Measurements from ENCODE around the gene PNMA6E.

PNMA6E gene

DNA sequence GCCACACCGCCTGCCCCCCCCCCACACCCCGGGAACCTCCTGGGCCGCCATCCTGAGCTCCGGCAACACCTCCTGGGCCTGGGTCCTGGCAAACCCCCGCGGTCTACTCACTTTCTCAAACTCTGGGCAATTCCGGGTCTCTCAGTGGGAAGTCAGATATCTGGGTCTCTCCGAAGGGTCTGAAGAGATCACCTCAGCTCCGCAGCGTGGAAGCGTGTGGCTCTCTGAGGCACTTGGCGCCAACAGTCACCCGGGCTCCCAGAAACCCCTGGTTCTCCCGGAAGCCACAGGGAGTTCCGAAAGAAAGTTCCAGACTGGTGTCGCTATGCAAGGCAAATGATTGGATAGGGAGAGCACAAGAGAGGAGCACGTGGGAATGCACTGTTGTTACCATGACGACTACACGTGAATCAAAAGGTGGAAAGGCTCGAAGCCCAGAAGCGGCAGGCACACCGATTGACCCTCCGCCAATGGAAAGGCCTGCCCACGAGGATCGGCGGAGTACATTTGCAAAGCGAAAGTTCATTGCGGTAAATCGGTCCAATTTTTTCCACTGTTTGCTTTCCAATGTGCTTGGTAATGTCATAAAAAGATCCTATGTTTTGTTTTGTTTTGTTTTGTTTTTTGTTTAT is at the start of gene PNMA6E:
Gene PNMA6E, minus strand, starts transcription at position 218 of the 632 bp plus-strand sequence. CDS start 2,501 bp downstream, outside the sequence.
- in situ Hi-C loops (cut with MboI; ENCODE audit: low sequenced_read_pairs): no loop called here

DNA sequence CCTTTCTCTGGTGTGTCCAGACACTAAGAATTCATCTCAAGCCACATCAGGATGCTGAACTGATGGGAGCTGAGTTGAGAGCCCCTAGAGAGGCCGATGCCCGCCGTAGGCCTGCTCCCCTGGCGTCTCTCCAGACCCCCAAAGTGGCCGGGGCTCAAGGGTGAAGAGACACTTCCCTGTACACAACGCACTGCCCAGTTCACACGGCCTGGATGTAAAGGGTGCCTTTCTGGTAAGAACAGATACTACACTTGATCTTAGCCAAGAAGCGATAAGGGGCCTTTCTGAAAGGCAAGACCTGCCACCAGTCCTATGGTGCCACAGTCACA is 49.8 kb upstream of the PNMA6E start:
- in situ Hi-C loops (cut with MboI; ENCODE audit: low sequenced_read_pairs): no loop called here

DNA sequence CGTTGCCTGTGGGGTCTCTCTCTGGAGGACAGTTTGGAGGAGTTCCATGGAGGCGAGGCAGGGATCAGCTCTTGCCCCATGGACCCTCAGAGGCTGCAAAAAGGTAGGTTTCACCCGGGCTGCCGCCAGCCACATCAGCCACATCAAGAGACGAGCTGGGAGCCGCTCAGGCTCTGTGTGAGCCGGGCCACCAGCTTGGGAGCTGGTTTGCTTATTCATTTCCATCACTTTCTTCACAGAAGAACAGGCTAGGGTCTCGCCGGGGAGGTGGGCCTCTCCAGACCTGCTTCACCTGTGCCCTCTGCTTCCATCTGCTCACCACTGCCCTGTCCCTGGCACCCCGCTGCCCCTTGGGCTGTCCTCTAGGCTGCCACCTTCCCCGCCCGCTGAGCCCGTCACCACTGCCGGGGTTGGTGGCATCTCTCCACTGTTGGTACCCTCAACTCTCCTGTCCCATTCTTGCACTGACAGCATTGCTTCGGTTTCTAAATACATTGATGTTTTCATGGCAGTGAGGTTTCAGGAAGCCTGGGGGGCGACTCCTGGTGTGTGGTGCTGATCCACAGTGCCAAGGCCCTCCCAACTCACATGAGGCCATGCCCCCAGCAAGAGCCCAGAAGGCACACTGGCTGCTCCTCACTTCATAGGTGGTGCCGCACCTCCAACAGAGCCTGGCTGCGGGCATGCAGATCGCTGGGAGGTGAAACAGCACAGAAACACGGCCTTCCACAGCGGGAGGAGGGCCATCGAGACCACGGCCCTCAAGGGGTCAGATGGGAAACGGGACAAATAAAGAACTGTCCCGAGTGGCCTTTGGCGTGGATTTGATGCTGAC is 49.2 kb upstream of the PNMA6E start:
- in situ Hi-C loops (cut with MboI; ENCODE audit: low sequenced_read_pairs): no loop called here

DNA sequence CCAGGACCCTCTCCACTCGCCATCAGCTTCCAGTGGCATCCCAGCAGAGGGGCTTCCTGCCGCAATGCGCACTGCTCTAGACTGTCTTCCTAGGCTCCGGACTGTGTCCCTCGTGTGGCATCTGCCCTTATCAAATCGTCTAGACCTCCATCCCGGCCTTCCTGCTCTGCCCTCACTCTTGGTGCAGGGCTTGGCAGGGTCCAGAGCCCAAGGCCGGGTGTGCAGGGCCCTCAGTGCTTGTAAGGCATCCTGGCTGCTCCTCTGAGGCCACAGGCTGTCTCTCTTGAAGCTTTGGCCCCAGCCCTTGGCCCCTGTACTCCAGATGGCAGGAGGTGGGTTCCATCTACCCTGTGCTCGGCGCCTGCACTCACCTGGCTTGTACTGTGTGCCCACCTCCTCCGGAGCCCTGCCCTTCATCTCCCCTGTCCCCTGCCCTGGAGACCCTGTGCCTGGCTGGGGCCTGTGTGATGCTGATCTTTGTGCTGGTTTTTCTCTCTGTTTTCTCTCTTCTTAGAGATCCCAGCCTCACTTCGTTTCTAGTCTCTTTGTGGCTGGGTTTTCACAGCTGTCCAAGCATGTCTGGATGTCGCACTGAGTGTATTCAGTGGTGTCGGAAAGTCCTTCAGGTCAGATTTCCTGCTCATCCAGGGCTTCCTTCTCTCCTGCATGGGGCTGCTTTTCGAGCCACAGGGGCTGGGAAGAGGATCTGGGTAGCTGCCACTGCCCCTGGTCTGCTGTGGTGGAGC is 48.4 kb upstream of the PNMA6E start:
- in situ Hi-C loops (cut with MboI; ENCODE audit: low sequenced_read_pairs): no loop called here

DNA sequence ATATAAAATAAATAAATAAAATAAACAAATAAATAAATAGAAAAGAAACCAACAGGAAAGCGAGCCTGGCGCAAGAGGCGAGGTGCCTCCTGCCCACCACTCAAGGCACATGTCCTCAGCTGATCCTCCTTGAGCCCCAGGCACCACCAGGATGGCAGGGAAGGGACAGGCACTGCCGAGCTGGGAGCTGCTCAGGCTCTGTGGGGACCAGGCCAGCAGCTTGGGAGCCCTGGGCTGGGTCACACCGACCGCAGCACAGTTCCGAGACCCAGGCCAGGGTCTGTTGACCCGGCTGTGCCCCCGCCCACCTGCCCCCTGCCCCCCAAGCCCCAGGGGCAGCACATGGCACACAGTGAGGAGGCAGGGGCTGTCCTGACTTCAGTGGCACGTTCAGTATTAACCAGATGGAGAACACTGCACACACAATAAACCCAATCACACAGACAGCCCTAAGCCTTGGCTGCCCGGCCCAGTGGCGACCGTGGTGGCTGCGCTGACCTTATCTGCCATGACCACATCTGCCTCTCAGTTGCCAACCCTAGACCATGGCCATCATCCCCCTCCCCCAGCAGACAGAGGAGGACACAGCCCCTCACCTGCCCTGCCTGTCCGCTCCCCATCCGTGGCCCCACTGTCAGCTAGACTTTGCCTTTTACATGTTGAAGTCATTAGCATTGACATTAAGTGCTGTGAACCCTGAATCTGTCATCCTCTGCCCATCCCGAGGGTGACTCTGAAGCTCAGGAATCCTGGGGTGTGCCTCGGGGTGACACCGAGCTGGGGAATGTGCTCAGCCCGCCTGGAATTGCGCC is 47.6 kb upstream of the PNMA6E start:
- in situ Hi-C loops (cut with MboI; ENCODE audit: low sequenced_read_pairs): no loop called here

DNA sequence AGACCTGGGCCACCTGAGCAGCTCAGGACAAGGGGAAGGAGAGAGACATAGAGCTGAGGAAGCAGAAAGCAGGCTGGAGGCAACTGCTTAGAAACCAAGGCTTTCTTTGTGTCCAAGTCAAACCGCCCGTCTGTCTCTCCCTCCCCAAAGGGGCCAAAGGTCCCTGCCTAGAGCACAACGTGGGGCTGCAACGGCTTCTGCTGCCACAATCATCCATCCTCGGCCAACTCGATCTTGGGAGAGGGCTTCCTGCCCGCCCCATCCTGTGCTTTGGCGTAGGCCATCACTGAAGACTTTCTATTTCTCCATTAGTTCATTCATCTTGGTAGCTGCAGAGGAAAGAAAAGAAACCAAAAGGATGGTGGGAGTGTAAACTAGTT is 46.4 kb upstream of the PNMA6E start:
- in situ Hi-C loops (cut with MboI; ENCODE audit: low sequenced_read_pairs): no loop called here

DNA sequence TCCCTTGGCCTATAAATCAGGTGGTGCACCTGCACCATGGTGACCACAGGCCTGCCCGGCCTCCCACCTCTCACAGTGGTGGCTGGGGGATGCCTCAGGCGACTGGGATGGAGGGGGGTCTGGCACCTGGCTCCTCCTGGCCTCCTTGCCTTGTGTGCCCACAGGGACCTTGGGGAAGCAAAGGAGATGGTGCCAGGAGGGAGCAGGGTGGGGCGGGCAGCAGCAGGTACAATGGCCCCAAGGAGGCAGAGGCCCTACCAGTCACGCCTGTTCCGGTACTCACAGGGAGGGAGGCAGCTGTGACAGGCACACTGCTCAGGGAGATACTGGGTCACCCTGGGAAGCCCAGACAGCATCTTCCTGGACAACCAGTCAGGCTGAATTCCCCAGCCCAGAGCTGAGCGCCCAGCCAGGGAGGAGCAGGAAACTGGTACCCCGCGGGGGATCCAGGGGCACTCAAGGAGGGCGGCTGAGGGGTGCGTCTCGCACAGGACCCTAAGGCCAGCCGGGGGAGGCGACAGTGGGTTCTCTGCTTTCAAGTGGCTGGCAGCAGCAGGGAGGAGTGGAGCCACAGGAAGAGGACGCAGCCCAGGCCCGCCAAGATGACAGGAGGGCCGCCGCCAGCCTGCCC is 45.9 kb upstream of the PNMA6E start:
- in situ Hi-C loops (cut with MboI; ENCODE audit: low sequenced_read_pairs): no loop called here

DNA sequence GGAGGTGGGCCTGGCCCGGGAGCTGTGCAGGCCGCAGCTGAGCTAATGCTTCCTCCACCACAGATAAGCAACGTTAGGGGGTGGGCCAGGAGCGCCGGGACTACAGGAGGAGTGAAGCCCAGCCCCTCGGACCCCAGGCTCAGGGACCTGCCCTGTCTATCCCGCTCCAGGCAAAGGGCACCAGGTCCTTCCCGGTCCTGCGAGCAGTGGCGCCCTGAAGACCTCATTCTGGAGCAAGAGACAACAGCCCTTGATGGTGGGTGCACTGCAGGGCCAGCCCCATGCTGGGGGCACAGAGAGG is 45.4 kb upstream of the PNMA6E start:
- in situ Hi-C loops (cut with MboI; ENCODE audit: low sequenced_read_pairs): no loop called here

DNA sequence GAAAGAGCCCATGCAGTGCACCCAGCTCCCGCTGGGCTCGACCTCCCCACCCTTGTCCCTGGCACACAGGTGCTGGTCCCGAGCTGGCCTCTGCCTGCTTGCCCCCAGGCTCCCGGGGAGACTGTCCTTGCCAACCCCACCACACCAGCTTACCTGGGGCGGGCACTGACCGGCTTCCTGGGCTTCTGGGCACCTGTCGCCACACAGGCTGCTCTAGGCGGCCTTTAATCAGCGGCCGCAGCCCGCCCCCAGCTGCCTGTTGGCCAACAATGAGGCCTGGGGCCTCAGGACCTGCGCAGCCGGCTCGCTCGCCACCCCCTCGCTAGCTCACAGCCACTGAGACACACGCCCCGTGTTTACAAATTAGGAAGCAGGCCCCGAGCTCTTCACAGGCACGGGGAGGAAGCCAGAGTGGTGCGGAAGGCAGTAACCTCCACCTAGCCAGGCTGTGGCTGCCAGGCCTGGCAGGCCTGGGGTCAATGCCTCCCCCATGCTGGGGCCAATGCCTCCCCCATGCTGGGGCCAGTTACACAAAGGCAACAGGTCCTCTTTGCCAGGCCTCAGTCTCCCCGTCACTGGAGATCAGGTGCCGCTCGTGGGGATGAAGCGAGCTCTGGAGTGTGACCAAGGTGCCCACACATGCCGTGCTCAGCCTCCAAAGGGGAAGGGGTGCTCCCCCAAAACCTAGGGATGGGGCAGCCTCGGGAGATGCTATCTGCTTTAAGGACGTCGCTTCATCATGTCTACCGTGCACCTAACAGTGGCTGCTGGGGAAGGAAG is 44.9 kb upstream of the PNMA6E start, which contains the start of gene TREX2:
Gene TREX2, minus strand, starts transcription at position 201 of the 780 bp plus-strand sequence. CDS start 626 bp downstream, outside the sequence.
- in situ Hi-C loops (cut with MboI; ENCODE audit: low sequenced_read_pairs): no loop called here

DNA sequence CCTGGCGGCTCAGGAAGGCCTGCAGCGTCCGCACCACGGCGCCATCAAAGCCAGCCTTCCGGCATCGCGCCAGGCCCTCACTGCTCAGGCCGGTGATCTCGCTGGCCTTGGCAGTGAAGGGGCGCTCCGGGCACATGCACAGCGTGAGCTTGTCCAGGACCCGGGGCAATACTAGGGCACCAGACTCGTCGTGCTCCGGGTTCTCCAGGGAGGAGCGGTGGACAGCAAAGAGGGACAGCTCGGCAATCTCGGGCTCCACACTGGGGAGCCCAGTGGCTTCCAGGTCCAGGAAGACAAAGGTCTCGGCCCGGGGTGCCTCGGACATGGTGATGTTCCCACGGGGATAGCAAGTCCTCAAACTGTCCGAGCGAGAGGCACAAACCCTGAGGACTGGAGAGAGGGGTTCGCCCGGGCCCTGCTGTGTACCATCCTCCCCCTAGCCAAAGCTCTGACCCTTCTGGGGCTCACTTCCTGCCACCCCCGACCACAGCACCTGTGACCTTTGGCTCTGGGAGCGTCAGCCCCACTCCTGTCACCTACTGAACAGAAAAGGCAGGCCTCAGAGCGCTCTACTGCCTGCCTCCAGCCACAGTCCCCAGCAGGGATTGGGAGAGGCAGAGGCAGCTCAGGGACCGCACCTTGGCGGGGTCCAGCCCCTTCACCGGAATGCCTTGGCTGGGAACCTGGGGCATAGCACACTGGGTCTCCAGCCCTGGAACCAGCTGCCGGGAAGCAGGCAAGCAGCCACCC is 44.1 kb upstream of the PNMA6E start:
- in situ Hi-C loops (cut with MboI; ENCODE audit: low sequenced_read_pairs): no loop called here

DNA sequence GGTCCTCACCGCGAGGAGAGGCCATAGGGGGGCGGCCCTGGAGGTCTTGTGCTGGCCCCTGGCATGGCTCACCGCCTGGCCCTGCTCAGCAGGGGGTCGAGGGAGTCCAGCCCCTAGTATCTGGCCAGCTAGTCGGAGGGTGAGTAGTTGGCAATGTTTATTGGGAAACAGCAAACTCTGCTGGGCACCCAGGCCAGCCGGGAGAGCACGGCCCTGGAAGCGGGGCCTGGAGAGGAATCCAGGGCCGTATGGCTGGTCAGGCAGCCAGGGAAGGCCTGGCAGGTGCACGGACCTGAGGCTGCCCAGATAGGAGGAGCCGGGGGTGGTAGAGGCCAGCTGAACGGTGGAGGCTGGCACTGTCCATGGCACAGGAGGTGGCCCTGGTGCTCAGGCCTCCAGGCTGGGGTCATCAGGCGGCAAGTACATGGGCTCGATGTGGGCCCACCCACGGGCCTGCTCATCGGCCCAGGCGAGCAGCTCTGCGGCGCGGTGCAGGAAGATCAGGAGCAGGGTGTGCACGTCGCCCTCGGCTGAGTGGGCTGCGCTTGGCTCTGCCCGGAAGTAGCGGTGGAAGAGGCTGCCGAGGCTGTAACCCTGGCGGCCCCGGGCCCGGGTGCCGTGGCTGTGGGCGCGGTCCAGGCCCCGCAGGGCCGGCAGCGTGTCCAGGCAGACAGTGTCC is 43.3 kb upstream of the PNMA6E start:
- in situ Hi-C loops (cut with MboI; ENCODE audit: low sequenced_read_pairs): no loop called here

DNA sequence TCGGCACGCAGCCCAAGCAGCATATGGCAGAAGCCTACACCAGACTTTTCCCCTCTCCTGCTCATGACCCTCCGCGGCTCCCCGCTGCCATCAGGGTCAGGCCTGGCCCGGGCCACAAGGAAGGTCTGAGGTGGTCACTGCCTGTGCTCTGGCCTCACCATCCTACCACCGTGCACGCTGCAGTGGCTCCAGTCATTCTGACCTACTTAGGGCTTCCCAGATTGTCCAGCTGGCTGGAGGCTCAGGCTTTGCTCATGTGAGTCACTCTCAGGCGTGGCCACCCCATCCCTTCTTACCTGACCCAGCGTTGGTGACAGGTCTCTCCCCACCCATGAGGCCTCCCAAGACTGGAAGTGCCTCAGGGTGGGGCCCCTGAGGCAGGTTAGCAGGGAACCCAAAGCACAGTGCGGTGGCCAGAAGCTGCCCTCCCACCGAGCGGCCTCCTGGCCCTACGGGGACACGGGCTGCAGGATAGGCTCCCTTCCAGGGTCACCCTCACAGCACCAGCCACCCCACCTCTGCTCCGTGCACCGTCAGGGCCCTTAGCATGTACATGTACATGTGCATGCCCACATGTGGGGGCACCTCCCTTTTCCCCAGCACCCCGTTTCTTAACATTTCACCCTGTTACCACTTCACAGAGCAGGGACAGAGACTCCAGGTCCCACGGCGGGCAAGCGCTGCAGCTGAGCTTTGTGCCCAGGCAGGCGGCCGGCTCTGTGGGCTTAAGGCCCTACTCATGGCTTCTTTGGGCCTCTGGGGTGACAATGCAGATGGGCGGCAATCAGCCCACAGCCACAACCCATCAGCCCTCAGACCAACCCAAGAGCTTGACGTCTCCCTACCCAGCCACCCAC is 42.6 kb upstream of the PNMA6E start:
- in situ Hi-C loops (cut with MboI; ENCODE audit: low sequenced_read_pairs): no loop called here

DNA sequence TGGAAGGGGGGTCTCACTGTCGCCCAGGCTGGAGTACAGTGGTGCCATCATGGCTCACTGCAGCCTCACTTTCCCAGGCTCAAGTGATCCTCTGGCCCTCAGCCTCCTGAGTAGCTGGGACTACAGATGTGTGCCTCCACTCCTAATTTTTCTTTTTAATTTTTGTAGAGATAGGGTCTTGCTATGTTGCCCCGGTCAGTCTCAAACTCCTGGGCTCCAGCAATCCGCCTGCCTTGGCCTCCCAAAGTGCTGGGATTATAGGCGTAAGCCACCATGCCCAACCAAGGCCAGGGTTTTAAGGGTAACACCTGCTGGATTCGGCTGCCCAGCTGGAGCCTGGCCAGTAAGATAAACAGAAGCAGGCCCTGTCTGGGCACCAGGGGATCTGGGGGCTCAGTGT is 41.3 kb upstream of the PNMA6E start:
- in situ Hi-C loops (cut with MboI; ENCODE audit: low sequenced_read_pairs): no loop called here

DNA sequence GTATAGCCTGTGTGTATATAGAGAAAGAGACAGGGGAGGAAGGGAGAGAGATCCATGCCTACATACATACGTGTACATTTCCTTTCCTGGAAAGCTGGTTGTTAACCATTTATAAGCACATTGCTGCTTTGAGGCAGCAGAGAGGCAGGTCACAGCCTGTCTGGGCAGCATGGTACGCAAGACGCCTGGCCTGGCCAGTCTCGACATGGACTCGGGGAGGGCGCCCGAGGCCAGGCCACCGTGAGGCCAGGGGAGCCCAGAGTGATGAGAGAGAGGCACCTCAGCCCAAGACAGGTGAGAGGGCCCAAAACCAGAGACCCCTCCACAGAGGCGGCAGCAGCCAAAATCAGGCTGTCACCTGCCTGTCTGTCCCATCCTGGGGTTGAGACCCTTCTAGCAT is 40.8 kb upstream of the PNMA6E start:
- in situ Hi-C loops (cut with MboI; ENCODE audit: low sequenced_read_pairs): no loop called here

DNA sequence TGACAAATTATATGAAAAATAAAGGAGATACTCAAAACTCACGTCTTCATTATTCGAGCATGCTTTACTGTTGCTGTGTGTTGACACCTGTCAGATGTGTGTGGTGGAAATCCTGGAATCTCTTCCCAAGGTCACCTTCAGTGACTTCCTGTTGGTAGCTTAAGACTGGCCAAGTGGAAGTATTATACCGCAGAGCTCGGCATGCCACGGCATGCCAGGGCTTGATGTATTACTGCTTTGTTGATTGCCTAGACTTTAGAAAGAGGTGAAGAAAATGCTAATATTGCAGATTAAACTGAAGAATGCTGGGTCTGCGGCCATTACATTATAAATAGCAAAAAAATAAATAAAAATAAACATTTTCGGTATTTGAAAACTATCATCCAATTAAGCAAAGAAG is 40.1 kb upstream of the PNMA6E start:
- in situ Hi-C loops (cut with MboI; ENCODE audit: low sequenced_read_pairs): no loop called here

DNA sequence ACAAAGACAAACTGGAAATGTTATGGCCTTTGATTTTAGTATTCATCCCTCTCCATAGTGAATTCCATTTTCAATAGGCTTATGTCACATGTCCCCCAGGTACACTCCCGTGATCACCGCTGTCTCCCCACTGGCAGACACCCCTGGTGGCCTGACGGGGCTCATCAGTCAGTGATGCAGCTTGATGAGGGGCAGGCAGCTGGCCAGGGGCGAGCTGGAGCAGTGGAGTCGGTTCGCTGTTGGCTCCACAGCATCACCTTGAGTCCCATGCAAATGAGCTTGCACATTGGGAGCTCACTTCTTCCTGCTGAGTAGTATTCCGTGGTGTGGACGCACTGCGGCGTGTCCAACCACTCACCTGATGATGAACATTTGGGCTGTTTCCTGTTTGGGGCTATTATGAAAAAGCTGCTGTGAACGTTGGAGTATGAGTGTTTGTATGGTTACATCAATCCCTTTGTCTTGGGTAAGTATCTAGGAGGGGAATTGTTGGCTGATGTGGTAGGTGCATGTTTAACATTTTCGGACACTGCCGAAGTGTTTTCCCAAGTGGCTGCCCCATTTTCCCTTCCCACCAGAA is 39.5 kb upstream of the PNMA6E start:
- in situ Hi-C loops (cut with MboI; ENCODE audit: low sequenced_read_pairs): no loop called here

DNA sequence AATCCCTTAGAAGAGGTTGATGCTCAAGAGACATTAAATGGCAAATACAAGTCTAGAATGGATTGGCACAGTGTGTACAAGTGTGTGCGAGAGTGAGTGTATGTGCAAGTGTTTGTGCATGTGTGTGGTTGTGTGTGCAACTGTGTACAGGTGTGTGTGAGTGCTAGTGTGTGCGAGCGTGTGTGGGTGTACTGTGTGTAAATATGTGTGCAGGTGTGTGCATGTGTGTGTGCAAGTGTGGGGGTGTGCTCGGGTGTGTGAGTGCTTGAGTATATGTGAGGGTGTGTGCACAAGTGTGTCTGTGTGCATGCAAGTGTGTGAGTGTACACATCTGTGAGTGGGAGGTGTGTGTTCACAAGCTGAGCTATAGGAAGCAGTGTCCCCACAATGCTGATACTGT is 38.8 kb upstream of the PNMA6E start:
- in situ Hi-C loops (cut with MboI; ENCODE audit: low sequenced_read_pairs): no loop called here

Data from HL-60/S4 treated with phorbol 12-myristate 13-acetate at 8.2 ng/mL for 4 days and 3 days (cell line).